NCI-H2081 (cell line): ENCODE results near the gene ATP2A3.
"Not testable (repeated sequence)": the region's sequence is repeated elsewhere in the genome, so short reads cannot be mapped to it uniquely, and the experiment has no call there.

ENCODE experiments used
- DNase-seq, 2 experiments: peaks; one replicate each; lab custom pipeline; 2025; lab: John Stamatoyannopoulos, UW

ATP2A3 gene

DNA sequence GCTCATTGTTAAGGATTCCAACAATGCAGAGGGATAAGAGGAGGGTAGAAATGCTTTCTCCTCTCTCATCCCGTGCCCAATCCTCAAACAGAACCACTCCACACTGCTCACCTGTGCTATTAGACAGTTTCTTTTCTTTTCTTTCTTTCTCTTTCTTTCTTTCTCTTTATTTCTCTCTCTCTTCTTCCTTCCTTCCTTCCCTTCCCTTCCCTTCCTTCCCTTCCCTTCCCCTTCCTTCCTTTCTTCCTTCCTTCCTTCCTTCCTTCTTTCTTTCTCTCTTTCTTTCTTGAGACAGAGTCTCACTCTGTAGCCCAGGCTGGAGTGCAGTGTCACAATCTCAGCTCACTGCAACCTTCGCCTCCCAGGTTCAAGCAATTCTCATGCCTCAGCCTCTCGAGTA lies 27.5 kb upstream of the ATP2A3 start:
- DNase-seq, result not testable (repeated sequence)

DNA sequence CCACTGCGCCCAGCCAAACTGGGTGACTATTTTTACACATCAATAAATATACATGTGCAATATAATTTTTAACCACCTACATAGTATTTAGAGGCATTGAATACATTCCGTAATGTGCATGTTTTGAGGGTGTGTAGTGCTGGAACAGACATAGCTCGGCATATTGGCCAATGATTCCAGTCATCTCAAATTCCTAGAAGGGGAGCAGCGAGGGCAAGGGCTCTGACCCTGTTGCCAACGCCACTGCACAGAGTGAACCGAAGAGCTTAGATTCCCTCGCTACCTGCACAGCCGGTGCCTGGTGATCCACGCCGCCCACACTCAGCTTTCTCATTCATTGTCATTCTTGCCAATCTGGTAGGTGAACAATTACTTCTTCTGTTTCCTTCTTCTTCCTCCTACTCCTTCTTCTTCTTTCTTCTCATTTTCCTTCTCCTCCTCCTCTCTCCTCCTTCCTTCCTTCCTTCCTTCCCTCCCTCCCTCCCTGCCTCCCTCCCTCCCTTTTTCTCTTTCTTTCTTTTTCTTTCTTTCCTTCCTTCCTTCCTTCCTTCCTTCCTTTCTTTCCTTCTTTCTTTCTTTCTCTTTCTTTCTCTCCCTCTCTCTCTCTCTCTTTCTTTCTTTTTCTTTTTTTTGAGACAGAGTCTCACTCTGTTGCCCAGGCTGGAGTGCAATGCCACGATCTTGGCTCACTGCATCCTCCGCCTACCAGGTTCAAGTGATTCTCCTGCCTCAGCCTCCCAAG lies 26.3 kb upstream of the ATP2A3 start:
- no peak for DNase-seq

DNA sequence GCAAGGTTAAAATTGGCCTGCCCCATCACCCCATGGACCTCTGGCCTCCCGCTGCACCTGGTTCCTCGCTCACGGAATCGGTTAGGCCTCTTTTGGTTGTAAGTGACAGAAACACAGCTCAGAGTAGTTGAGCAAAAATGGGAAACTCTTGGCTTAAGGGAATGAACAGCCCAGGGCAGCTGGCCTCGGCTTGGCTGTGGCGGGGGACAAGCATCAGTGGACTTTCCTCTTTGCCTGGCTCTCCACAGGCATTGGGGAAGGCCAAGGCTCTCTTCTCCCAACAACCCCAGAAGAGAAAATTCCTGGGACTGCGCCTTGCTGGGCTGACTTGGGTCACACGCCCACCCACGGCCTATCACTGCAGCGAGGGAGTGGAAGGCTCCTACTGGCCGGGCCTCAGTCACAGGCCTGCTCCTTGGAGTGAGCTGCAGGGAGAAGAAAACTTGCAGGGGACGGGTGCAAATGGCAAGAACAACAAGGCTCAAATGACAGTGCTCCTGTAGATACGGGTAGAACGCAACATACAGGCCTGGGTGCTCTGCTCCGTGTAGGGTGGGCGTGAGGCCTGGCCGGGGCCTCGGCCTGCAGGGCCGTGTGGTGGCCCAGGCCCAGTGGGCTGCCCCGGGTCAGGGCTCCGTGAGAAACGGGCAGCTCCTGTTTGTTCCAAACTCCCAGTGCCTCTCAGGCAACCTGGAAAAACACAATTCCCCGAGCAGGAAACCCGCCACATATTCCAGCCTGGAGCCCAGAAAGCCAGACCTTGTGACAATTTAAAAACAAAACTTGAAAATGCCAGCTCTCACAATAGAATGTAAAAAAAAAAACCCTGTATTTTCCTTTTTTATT lies 25.0 kb upstream of the ATP2A3 start:
- no peak for DNase-seq

DNA sequence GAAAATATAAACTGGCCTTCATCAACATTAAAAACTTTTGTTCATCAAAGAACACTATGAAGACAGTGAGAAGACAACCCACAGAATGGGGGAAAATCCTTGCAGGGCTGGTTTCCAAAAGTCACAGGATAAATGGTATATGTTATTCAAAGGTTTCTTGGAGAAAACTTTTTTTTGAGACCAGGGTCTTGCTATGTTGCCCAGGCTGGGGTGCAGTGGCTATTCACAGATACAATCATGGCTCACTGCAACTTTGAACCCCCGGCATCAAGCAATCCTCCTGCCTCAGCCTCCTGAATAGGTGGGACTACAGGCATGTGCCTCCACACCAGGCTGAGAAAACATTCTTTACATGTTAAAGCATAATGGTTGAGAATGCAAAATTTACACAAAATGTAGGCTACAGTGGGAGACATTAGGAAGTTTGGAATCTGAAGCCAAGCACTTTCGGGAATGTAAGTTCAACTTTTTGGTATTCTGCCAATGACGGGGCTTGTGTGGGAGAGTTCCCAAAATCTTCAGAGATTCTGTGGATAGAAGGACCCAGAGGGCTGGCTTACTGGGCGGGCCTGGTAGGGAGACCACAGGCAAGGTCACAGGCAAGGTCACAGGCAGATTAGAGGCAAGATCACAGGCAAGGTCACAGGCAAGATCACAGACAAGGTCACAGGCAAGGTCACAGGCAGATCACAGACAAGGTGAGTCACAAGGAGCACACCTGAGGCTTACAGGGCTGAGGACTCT lies 24.2 kb upstream of the ATP2A3 start:
- no peak for DNase-seq

DNA sequence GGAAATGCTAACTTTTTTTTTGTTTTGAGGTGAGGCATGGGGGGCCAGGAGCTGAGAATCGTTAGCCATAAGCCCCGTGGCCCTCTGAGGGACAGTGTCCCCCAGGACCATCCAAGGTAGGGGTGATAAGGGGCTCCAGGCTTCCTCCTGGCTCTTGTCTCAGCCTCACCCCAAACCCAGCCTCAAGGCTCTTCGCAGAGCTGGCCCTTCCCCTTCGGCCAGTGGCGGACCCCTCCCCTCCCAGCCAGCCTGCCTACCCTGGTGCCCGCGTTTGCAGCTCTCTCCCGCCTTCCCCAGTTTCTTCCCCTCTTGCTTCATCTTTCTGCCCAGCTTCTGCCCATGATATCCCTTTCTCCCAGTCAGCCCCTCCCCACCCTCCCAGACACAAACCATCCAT lies 22.7 kb upstream of the ATP2A3 start:
- DNase-seq, result no peak

DNA sequence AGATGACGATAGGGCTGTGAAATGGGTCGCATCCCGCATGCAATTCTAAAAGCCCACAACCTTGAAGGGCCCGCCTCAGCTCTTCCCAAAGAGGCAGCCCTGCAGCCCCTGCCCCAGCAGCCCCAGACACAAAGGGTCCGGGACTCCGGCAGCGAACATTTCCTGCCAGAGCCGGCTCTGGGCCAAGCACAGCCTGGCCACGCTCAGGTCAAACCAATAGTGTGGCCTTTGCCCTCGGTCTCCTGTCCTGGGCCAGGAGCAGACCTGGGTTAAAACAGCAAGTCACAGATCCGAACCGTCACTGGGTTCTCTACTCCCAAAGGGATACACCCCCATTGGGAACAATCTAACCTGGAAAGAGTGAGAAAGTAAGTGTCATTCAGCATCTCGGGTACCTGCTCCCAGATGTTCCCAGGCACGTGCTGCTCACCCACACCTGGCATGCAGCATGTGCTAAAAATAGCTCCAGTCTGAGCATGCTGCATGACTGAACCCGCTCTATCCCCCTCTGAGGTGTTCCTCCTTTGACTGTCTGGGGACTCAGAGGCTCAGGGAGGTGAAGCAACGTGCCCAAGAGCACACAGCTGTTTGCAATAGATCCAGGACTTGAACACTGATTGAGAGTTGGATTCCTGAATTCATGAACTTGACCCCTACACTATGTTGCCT lies 22.2 kb upstream of the ATP2A3 start:
- no peak for DNase-seq

DNA sequence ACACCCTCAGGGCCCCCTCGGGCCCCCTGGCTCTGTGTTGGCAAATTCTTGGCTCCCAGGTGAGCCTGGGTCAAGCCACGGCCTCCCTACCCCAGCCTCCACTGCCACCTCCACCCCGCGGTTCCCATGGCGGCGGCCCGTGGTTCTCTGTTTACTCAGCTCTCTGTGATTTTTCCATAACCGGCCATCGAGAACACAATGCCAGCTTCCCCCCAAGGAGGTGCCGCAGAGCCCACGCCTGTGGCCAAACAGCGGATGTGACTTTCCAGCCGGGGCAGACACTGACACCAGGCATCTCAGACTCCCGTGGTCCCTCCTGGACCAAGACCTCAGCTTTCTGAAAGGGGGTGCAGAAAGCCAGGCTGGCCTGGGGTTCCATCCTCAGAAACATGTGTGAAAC lies 21.6 kb upstream of the ATP2A3 start:
- no peak for DNase-seq

DNA sequence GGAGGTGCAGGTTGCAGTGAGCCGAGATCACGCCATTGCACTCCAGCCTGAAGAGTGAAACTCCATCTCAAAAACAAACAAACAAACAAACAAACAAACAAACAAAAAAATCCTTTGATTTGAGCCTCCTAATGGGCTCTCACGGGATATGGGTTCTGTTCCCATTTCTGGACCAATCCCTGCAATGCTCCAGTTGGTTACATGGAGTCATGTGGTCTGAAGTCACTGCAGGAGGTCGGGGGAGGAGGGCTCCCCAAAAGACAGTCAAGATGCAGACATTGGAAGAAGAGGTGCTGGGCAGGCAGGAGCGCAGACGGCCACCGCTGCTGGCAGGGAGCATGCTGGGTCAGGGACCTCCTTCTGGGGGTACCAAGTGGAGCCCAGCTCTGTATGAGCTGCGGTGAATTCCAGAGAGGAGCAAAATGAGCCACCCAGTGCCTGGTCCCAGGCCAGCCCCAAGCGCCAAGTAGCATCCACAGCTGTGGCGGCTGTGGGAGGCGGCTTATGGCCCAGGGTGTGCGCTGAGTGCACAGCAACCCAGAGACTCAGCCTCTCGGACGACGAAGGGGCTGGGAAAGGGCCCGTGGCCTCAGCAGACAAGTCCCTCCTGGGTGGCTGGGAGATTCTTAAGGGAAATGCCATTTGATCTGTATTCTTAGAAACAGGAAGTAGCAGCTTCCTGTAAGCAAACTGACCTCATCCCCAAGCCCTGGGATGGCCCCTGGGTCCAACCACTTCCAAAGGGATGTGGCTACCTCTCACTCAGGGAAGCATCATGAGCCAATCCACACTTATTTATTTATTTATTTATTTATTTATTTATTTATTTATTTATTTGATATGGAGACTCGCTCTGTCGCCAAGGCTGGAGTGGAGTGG lies 19.6 kb upstream of the ATP2A3 start:
- no peak for DNase-seq

DNA sequence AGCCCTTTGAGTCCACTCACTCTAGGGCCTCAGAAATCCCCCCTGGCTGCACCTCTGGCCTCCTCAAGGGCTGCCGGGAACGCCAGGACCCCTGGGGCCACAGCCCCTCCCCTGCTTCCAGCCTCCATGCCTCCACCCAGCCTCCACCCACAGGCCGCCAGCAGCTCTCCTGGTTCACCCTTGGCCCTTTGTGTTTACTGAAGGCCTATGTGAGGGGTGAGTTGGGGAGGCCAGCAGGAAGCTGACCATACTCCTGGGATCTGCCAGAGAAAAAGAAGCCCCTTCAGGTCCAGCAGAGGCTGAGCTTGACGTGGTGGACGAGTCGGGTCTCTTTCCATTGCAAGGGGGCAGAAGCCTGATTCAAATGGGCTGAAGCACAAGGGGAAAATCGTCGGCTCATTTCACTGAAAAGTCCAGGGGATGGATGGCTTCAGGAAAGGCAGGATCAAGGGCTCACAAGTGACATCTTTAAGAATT lies 18.3 kb upstream of the ATP2A3 start:
- DNase-seq, result no peak

DNA sequence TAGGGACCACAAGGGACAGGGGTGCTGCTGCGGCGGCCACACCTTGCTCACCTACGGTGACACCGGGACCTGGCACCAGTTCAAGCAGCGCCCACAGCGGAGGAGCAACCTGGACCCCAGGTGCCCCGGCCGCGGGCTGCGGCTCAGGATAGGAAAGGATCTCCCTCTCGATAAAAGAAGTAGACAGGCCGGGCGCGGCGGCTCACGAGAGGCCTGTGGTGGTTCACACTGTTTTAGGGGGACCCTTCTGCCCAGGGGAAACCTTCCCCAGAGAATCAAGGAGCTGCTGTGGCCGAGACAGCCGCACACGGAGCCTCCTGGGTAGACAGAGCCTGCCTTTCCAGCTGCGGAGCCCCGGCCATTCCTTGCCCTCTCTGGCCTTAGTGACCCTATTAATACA lies 17.9 kb upstream of the ATP2A3 start:
- DNase-seq, result no peak

DNA sequence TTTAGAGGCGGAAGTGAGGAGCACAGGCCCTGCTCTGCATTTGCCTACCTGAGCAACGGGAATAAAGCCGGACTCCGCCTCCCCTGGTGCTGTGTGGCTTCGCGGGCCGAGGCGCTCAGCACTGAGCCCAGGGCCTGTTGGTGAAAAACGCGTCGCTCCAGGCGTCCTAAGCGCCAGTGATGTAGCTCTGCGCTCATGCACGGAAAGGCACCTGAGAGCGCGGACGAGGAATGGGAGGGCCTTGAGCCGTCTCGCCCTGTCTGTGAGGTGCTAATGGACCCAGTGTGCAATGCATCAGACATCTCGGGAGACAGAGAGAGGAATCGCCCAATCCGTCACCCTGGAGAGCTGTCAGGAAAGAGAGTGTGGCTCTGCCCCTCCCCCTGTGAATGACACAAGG lies 17.2 kb upstream of the ATP2A3 start:
- DNase-seq, result no peak

DNA sequence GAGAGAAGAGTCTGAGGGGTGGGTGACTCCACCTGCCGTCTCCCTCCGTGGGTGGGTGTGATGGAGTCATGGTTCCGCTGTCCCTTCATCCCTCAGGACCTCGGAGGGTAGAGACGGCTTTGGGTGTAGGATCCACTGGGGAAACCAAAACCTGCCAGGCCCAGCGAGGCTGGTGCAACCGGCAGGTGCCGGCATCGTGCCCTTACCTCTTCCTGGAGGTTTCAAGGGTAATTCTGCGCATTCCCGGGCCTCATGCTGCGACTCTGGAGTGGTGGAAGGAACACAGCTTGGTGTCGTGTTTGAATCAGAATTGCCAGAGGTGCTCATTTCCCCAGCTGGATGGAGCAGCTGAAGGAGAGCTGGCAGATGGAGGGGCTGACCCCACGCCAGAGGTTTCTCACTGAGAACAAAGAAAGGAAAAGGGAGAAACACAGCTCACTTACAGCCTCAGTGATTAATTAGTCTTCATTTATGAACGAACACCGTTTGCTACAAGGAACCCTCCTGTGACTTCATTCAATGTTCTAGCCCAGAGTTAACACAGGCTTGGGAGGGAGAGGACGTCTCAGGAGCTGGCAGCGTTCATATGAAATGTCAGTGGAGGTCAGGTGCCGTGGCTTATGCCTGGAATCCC lies 16.3 kb upstream of the ATP2A3 start:
- peak; percentile 78 to 92 for DNase-seq

DNA sequence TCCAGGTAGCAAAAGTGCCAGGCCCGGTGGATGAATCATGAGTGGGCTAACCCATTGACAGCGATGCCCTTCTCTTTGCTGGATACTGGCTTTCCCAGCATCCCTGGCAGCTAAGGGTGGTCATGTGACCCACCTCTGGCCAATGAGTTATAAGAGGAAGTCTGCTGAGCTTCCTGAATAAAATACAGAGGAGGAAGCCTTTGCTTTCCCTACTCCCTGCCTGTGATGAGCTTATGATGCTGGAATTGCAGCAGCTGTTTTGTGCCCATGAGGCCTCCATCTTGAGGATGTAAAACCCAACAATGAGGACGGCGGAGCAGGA lies 15.0 kb upstream of the ATP2A3 start:
- DNase-seq, result no peak

DNA sequence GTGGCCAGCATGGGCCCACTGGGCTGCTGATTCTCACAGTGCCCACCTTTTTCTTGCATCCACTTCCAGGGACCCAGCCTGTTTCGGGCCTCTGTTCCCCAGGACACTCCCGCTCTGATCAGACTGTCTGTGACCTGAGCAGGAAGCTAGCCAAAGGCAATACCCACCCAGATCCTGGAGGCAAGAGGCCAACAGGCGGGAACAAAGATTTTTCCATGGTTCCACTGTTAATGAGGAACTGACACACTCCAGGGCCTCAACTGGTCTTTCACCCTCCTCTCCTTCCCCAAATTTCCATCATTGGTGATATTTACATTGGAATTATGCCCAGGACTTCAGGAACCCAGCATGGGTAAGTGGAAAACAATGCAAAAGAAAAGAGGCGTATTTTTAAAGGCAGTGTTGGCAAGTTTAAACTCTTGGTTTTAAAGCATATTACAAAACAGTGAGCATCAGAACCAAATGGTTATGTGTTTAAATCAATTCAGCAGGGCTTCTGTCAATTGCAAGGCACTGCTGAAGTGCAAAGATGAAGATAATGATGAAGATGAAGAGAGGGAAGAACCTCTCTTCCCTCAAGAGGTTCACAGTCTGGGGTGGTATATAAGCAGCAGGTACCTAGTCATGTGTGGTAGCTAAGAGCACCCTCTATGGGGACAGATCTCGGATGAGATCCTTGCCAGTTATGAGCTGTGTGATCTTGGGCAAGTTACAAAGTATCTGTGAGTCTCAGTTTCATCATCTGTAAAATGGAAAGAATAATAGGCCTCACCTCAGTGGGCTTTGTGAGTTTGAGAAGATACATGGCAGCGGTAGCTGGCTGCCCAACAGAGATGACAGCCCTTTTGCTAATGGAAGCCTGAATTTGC lies 14.4 kb upstream of the ATP2A3 start:
- peak in 1 of 2 experiments; percentile 54 for DNase-seq

DNA sequence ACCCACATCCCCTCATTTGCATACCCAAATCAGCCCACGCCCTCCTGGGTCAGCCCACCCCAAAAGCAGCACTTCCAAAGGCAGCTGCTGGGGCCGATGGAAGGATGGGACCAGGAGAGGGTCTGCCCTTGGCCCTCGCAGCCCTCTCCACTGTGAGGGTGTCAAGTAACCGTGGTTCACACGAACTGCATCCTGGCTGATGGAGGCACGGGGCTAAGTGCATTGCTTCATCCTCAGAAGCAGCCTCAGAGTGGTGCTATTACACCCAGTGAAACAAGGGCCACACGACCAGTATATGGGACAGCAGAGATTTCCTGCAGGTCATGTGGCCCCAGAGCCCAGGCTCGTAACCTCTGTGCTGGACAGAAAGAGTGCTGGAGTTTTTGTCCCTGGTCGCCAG lies 13.2 kb upstream of the ATP2A3 start:
- DNase-seq, result no peak

DNA sequence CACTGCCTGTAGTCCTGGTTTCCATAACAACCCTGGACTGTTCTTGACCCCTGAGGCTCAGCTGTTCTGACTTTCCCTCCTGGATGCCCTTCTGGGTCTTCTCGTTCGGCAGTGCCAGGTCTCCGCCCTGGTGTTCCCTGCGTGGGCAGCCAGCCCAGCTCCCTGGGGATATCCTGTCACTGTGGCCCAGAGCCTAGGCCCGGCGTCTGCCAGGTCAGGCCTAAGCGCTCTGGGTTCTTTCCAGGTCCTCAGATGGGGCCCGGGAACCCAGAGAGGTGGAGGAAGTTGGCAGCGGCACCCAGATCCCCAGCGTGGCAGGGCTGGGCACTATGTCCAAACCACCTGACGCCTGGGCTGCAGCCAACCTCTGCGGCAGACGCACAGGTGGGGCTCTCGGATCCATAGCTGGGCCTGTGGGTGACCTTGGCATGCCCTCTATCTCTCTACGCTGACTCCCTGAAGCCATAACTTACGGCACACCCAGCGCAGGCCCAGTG lies 12.5 kb upstream of the ATP2A3 start:
- DNase-seq, result peak; percentile 65 to 83

DNA sequence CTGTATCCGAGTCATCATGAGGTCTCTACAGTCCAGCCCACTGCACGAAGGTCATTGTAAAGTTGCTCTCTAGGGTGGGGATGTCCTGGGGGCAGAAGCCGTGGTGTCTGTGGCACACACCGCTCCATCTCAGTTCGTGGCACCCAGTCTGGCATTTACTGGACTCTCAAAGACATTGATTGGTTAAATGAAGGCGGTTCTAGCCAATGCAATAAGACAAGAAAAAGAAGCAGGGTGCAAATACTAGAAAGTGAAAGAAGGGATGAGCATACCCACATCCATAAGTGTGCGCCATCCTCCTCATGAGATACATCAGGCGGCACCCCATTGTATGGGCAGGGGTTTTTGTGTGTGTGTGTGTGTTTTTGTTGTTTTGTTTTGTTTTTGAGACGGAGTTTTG lies 10.7 kb upstream of the ATP2A3 start:
- DNase-seq, result no peak

DNA sequence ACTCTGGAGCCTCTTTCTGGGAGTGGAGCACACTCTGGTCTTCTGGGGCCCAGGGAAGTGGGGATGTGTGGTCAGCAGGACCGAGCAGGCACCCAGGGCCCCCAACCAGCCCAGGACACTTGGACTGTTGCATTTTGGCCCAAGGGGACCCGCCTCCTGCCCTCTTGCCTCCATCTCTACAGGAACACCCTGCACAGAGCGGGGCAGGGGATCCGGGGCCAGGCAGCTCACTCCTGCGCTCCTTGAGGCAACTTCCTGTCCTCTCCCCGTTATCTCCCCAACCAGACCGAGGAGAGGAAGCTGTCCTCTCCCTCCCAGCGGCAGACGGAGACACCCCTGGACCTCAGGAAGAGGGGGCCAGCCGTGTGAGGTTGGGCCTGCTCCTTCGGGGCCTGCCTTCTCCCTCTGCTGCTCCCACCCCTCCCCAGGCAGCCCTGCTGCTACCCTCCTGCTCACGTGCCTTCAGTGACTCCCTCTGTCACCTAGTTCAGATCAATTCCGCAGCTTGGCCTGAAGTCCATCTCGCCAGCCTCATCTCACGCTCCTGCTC lies 10.0 kb upstream of the ATP2A3 start:
- DNase-seq, result no peak

DNA sequence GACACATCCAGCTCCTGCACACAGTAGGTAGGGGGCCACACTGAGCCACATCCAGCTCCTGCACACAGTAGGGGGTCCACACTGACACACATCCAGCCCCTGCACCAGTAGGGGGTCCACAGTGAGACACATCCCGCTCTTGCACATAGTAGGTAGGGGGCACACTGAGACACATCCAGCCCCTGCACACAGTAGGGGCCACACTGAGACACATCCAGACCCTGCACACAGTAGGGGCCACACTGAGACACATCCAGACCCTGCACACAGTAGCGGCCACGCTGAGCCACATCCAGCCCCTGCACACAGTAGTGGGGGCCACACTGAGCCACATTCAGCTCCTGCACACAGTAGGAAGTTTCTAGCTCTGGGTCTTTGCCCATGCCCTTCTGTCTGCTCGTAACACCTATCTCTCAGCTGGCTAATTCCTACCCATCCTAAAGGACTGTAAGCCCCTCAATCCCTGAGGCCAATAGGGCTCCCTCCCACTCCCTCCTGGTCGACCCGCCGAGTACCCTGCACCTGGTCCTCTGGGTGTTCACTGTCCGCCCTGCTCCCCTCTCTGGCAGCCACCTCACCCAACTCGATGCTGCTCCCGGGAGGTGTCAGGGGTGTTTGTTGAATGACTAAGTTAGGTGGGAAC lies 9.4 kb upstream of the ATP2A3 start:
- DNase-seq, result no peak
